HG03196 (cell line): ENCODE measurements around the gene CABLES1.

Experiments
- ATAC-seq: cut with Tn5 transposase; IDR thresholded peaks from one replicate; pipeline ENCODE4 v1.9.1; 2021; ENCODE audit not compliant: unreplicated experiment

Gene CABLES1

DNA sequence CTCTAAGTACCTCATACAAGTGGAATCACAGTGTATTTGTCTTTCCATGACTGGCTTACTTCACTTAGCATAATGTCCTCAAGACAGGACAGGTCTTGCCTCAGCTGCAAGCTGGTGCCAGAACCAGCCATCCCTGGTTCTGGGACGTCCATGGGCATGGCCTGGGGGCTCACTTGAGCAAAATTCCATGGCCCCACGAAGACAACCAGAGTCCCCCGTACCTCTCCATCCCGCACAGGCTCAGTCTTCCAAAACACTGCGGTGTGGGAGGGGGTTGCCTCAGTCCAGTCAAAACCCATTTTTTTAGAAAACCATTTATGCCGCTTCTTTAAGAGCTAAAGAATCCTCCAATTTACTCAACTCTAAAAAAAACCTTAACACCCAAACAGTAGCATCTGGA is 21.7 kb upstream of the CABLES1 start:
- ATAC-seq: no peak

DNA sequence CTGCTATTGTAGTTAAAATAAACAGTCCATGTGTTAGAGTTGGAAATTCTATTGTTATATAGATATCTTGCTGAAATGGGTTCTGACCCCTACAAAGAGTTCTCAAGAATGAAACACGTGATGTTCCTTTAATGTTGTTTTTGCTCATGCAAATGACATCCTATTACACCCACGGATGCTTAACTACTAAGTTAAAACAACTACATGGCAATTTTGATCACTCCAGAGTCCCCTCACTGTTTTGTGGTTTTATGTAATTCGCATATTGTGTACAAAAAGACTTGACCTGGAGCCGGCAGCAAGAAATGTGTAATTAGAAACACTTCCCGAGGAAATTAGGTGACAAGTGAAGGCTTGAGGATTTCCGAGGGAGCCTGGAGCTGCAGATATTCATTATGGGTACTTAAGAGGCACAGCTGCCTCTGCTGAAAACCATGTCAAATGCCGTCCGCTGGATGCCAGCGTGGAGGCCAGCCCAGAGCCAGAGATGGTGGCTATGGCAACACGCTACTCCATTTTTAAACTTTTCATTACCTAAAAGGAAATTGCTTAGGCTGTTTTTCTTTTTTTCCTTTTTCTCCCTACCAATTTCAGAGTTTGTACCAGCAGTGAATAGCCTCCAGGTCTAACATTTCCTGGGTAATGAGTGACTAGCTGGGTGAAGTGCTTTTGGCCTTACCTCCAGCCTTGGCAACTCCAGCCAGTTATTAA is 21.0 kb upstream of the CABLES1 start:
- no peak for ATAC-seq

DNA sequence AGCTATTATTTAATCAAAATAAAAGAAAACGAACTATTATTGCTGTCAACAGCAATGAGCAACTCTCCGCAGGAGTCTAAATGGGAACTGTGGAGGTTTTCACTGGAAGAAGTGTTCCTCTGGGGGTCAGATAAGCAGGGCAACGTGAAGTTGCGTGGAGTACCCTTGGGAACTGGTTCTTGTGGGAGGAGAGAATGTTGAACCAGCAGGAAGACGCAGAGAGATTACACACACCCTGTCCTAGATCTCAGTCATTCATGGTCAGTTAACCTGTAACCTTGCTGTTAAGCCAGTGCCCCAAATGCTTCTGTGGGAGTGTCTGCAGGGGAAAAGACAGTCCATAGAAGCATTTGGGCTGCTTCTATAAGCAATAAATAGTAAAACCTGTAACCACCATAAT is 20.4 kb upstream of the CABLES1 start:
- no peak for ATAC-seq

GRCh38 chr18:23115683-23116096 is 19.6 kb upstream of the CABLES1 start:
- no peak for ATAC-seq

DNA sequence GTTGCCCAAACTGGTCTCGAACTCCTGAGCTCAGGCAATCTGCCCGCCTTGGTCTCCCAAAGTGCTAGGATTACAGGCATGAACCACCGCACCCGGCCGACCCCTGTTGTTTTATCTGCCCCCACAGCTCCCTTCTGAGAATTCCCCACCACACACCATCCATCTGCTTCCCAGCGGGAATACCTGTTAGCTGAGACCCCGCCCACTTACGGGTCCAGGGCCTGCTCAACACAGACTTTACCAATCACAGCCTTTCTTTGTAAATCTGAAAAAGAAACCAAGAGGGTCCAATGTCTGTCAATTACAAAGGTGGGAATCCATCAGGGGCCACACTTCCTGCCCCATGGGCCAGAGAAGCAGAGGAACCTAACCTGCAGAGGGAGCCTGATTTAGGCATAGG is 14.2 kb upstream of the CABLES1 start:
- no peak for ATAC-seq

DNA sequence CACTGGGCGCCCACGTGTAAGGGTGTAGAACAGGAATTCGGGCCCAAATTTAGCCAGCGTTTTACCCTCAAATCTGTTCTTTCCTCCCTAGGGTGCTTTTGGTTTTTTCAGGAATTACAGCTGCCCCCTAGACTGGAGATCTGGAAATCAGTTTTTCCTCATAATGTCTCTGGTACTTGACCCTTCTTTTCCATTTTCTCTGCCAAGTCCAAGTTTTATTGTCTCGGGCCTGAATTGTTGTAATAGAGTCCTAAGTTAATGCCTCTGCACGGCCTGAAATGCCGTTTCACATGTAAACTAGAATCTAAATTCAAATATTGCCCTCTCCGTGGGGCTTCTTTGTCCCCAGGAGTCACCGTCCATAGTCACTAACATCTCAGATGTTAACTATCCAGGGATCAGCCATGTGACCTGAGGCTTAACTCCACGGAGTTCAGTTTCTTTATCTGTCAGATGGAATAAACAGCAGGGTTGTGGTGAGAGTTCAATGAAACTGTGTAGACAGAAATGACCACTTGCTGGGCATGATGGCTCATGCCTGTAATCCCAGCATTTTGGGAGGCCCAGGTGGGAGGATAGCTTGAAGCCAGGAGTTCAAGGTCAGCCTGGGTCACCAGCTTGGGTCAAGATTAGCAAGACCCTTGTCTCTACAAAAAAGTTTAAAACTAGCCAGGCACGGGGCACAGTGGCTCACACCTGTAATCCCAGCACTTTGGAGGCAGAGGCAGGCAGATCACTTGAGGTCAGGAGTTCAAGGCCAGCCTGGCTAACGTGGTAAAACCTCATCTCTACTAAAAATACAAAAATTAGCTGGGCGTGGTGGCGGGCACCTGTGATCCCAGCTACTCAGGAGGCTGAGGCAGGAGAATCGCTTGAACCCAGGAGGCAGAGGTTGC is 12.7 kb upstream of the CABLES1 start:
- no peak for ATAC-seq

DNA sequence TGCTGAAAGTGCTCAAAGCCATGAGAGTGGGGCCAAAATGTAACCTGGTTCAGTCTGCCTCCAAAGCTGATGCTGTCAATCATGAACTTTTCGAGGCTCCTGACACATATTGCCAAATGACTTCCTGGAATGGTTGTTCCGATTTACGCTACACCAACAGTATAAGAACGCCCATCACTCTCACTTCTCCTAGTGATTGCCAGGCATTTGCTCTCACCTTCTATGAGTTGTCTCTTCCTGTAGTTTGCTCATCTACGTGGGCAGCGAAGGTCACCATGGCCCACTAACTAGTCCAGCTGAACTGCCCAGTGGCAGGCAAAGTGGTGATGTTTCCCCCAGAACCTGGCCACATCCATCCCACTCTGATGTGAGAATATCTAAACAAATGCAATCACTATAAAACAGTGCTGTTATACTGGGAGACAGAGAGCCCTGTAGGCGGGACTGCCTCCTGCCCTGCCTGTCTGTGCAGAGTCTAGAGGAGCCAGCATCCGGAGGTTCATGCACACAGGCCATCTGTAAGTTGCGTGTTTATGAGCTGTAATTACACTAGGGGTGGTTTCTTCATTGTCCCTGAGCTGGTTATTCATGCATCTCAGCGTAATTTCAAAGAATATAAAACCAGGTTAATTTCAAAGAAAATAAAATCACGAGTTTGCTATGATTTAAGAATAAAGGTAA is 8.8 kb upstream of the CABLES1 start:
- ATAC-seq: no peak

- no peak for ATAC-seq
Observed at GRCh38 chr18:23127090-23127489, 8.2 kb upstream of the CABLES1 start.

- ATAC-seq: no peak
Observed at GRCh38 chr18:23129355-23130002, 5.8 kb upstream of the CABLES1 start.

DNA sequence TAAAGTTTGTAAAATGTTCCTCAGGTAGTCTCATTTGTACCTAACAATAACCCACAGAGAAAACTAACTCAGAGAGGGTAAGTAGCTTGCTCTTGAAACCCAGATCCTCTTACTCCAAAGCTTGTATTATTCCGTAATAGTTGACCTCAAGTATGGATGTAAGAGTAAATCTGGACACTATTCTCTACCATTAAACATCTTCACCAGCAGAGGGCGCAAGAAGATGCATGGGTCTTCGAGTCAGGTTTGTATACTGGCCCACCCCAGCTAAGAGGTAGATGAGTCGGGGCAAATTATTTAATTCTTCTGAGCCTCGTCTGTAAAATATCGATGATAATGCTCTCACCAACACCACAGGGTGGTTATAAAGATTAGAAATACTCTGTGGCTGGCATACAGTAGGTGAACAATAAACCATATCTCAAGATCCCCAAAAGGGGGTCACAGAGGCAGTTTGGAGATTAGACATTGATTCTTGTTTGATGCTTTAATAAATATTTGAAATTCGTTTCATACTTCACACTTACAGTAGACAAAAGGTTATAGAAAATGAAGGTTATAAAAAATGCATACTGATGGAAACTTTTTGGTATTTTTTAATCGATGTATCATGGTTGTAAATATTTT is 3.5 kb upstream of the CABLES1 start:
- no peak for ATAC-seq

DNA sequence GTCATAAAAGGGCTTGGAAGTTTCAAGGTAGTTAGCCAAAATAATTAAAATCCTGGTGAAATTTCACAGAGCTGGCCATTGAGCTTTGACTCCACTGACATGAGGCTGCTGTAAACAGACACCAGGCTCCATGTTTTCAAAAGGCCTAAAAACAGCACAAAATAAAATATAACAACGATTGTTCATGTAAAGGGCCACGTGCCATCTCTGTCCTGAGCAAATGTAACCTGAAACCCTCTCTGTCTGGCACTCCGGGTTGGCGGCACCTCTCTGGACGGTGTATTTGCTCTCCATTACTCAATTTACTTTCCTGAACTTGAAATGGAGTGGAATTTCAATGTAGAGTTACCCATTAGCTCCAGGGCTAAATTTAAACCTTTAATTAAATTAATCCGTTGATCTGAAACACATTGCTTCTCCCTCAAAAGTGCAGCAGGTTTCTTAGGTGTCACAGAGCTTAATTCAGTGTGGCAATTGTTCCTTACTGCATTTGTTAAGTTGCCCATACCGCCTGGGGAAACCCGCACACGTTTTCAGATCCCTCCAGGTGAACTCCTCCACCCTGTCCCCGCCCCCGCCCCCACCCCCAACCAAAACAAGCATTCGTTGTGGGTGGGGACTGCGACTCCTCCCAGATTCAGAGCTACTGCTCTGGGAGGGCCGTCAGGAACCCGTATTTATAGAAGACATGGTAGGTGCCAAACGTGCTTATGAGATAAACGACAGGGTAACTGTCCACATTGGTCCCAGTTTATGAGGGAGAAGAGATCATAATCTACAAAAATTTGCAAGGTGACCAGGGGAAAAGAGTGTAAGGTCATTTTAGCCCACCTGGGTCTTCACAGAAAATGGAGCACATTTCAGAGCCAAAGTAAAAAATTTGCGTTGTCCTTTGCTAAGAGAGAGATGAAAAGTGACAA is 1.2 kb upstream of the CABLES1 start:
- peak; percentile 35 for ATAC-seq

DNA sequence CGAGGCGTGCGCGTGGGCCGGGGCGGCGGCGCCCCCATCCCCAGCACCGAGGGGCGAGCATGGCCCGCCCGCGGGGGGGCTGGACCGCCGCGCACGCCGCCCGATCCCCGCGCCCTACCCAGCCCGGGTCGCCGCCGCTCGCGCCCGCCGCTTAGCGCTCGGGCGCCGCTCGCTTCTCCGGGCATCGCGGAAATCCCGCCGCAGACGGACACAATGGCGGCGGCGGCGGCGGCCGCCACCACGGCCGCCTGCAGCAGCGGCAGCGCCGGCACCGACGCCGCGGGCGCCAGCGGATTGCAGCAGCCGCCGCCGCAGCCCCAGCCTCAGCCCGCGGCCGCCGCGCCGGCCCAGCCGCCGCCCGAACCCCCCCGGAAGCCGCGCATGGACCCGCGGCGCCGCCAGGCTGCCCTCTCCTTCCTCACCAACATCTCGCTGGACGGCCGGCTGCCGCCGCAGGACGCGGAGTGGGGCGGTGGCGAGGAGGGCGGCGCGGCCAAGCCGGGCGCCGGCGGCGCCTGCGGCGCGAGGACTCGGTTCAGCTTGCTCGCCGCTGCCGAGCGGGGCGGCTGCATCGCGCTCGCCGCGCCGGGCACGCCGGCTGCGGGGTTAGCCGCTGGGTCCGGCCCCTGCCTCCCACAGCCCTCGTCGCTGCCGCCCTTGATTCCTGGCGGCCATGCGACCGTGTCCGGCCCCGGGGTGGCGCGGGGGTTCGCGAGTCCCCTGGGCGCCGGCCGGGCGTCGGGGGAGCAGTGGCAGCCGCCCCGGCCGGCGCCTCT is 453 bp downstream of the CABLES1 start:
- ATAC-seq: peak; percentile 32

DNA sequence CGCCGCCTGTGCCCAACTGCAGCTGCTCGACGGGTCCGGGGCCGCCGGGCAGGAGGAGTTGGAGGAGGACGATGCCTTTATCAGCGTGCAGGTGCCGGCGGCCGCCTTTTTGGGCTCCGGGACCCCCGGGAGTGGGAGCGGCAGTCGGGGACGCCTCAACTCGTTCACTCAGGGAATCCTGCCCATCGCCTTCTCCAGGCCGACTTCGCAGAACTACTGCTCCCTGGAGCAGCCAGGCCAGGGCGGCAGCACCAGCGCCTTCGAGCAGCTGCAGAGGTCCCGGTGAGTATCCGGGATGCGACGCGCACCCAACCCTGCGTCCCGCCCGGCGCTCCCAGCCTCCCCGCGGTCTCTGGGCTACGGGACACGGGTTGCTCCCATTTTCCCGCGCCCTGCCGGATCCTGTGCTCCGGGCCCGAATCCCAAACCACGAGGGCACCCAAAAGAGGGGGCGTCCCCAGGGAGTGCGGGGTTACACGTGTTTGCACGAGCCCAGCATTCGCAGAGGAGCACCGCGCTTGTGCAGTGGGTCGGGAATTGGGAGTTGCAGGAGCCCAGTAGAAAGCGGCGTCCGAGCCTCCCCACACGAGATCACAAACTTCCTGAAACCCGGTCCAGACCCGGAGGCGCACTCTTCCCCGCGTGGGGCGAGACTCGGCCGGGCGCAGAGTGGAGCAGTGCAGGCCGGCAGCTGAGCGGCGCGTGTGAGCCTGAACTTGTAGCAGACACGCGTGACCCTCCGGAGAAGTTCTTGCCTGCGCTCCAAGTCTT is 1.2 kb downstream of the CABLES1 start:
- ATAC-seq: no peak

DNA sequence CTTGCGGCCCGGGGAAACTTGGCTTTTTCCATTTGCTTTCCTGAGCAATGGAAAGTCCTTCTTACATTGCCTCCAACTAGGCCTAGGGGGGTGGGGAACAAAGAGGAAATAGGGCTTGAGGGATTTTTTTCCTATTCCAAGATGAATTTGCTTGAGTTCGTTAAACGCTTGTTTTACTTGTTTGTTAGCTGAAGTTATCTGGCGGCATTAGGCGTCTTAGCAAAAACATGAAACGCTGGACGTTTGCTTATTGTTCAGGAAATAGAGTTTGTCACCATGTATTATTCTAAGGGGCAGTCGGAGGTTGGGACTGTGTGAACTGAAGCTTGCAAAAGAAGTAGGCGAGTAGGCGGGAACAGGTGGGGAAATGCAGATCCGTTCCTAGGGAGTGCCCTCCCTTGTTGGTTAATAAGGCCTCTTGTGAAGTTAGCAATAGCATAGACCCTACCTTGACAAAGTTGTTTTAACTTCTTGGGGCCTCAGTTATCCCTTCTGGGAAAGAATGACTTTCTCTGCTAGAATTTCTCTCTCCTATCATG is 1.9 kb downstream of the CABLES1 start:
- no peak for ATAC-seq

DNA sequence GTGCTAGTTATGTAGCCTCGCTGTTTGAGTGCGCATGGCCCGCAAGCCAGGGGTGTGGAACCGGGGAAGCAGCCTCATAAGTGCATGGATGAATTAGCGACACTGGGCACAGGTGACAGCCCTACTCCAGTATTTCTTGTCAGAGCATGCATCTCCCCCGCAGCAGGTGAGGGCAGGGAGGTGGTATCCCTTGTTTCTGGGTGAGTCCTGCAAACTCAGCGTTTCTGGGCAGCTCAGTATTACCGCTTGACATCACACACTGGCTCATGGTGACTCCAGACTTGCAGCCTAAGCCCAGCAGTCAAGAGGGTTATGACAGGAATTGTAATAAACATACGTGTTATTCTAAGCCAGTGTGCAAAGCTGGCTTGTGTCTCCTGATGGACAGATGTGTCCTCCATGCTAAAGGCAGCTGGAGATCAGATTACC is 2.5 kb downstream of the CABLES1 start:
- ATAC-seq: no peak

- ATAC-seq: no peak
Observed at GRCh38 chr18:23138471-23138870, 3.2 kb downstream of the CABLES1 start.

DNA sequence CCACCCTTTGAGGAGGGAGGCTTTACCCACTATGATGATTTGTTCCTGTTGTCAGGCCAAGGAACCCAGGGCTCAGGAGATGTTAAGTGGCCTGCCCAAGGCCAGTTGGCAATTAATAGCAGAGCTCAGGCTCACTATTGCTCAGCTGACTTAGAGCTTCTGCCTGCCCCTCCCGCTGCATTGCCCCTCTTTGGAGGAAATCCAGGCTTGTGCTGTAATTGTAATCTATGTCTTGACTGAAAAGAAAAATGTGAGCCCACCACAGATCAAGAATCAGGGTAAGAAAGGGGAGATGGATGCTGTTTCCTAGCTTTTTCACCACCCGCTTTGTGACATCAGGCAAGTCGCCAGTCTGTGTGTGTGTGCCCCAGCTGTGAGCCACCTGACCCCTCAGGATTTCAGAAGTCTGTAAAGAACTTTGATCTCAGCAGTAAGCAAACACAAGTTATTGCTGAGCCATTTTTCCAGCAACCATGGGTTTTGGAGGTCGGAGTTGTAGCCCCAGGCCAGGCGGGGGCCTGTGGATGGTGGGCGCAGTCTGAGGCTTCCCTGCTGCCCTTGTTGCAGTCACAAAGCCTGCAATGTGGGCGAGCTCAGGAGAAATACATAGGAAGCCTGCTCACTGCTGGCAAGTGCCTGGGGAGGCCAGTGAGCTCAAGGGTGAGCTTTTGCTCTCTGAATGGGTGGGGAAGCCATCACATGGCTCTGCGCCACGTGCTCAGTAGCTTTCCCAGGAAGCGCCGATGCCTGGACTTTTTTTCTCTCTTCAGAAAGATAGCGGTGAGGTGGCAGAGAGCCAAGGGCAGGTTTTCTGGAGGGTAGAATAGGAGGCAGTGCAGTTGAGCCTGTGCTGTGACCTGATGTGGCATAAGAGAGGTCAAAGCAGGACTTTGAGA is 6.1 kb downstream of the CABLES1 start:
- ATAC-seq: no peak
